IMR-90 (cell line): ENCODE results near the gene ZNF362. TPM values are rescaled to one million over a fixed set of nuclear protein-coding genes. Genes with fewer than 3 reads are reported as not detected.

Experiments
- ATAC-seq: fragments of 200-7000 bp; cut with Tn5 transposase; 2 replicates; pipeline ENCODE4 v1.9.1; 2020; ENCODE audit warnings: low read depth, mild to moderate bottlenecking, moderate library complexity
- BruUV-seq: library from RNA; stranded (reverse); fragments of 400-500 nt; replicated peaks from 2 replicates; lab custom pipeline; 2021; lab: Mats Ljungman, UMichigan
- CTCF ChIA-PET: fragments of 300-600 bp; formaldehyde crosslinking; extraction: SDS; loops from one replicate; lab custom pipeline; 2021; ENCODE audit warnings: antibody characterized with exemption; lab: Yijun Ruan, JAX
- POLR2A ChIA-PET: fragments of 300-600 bp; sonication (Branson Sonifier 250); formaldehyde crosslinking; loops from one replicate; lab custom pipeline; 2022; ENCODE audit warnings: antibody characterized with exemption; ENCODE audit not compliant: unreplicated experiment; lab: Charles Lee
- DNase-seq: peaks from one replicate; pipeline ENCODE4 v3.0.0; 2013
- H2AFZ ChIP-seq: replicated peaks from 2 replicates; pipeline ENCODE3; 2013; ENCODE audit warnings: low read length, mild to moderate bottlenecking; ENCODE audit not compliant: poor library complexity
- H2AK5ac ChIP-seq: 2 replicates; pipeline ENCODE4 v1.6.1; 2013; ENCODE audit warnings: low read depth, low read length, inconsistent platforms
- H2AK9ac ChIP-seq: replicated peaks from 2 replicates; pipeline ENCODE3; 2013; ENCODE audit warnings: mild to moderate bottlenecking, low read depth, low read length, moderate library complexity; ENCODE audit not compliant: poor library complexity
- H2BK120ac ChIP-seq: 2 replicates; pipeline ENCODE4 v1.6.1; 2013; ENCODE audit warnings: low read depth, low read length, inconsistent platforms
- H2BK15ac ChIP-seq: 3 replicates; pipeline ENCODE4 v1.6.1; 2013; ENCODE audit warnings: low read depth, low read length, inconsistent platforms
- H2BK20ac ChIP-seq: 2 replicates; pipeline ENCODE4 v1.6.1; 2013; ENCODE audit warnings: low read depth, mild to moderate bottlenecking, inconsistent platforms, low read length, moderate library complexity
- H2BK5ac ChIP-seq: 2 replicates; pipeline ENCODE4 v1.6.1; 2013; ENCODE audit warnings: mild to moderate bottlenecking, low read depth, low read length, inconsistent platforms; ENCODE audit not compliant: poor library complexity, severe bottlenecking
- H3K14ac ChIP-seq: replicated peaks from 2 replicates; pipeline ENCODE4 v1.6.1; 2013; ENCODE audit warnings: low read depth, low read length, inconsistent platforms
- H3K18ac ChIP-seq: 2 replicates; pipeline ENCODE4 v1.6.1; 2013; ENCODE audit warnings: low read depth, low read length, control low read depth
- H3K23ac ChIP-seq: 2 replicates; pipeline ENCODE4 v1.6.1; 2013; ENCODE audit warnings: low read depth, low read length, inconsistent platforms
- H3K27ac ChIP-seq: 2 replicates; pipeline ENCODE4 v1.5.1; 2013; ENCODE audit warnings: mild to moderate bottlenecking, control low read depth, low read length; ENCODE audit not compliant: insufficient read depth
- H3K27me3 ChIP-seq: 2 replicates; pipeline ENCODE4 v1.6.1; 2013; ENCODE audit warnings: low read length; ENCODE audit not compliant: control insufficient read depth, insufficient read depth
- H3K36me3 ChIP-seq: 2 replicates; pipeline ENCODE4 v1.6.1; 2013; ENCODE audit warnings: low read length, mixed read lengths; ENCODE audit not compliant: control insufficient read depth, insufficient read depth
- H3K4ac ChIP-seq: 2 replicates; pipeline ENCODE4 v1.6.1; 2013; ENCODE audit warnings: low read depth, low read length, inconsistent platforms
- H3K4me1 ChIP-seq: 2 replicates; pipeline ENCODE4 v1.6.1; 2013; ENCODE audit warnings: low read length, mixed read lengths; ENCODE audit not compliant: control insufficient read depth, insufficient read depth
- H3K4me2 ChIP-seq: 2 replicates; pipeline ENCODE4 v1.6.1; 2013; ENCODE audit warnings: low read depth, mild to moderate bottlenecking, control low read depth, low read length, moderate library complexity
- H3K4me3 ChIP-seq: 2 replicates; pipeline ENCODE4 v1.5.1; 2013; ENCODE audit warnings: low read depth, mild to moderate bottlenecking, control low read depth, low read length, moderate library complexity; ENCODE audit not compliant: insufficient read depth
- H3K56ac ChIP-seq: 2 replicates; pipeline ENCODE4 v1.6.1; 2013; ENCODE audit warnings: low read length, inconsistent platforms; ENCODE audit not compliant: insufficient read depth; ENCODE audit errors: extremely low read depth
- H3K79me1 ChIP-seq, 2 experiments: 2 replicates each; pipeline ENCODE4 v1.6.1; 2013; ENCODE audit warnings: low read length in 2 of 2, inconsistent platforms in 1 of 2, low read depth in 1 of 2
- H3K9ac ChIP-seq: 2 replicates; pipeline ENCODE4 v1.6.1; 2013; ENCODE audit warnings: low read depth, low read length, control low read depth
- H3K9me1 ChIP-seq: 2 replicates; pipeline ENCODE4 v1.6.1; 2013; ENCODE audit warnings: low read length, inconsistent platforms; ENCODE audit not compliant: insufficient read depth
- H3K9me3 ChIP-seq: 2 replicates; pipeline ENCODE4 v1.6.1; 2013; ENCODE audit warnings: low read length; ENCODE audit not compliant: control insufficient read depth, insufficient read depth
- H4K20me1 ChIP-seq: 2 replicates; pipeline ENCODE4 v1.6.1; 2013; ENCODE audit warnings: low read length, inconsistent platforms; ENCODE audit not compliant: insufficient read depth
- H4K5ac ChIP-seq: 2 replicates; pipeline ENCODE4 v1.6.1; 2013; ENCODE audit warnings: mild to moderate bottlenecking, low read depth, low read length, control low read depth
- H4K8ac ChIP-seq, 2 experiments: 2 replicates each; pipeline ENCODE4 v1.6.1; 2013; ENCODE audit warnings: low read depth in 2 of 2, low read length in 2 of 2, control low read depth in 1 of 2, inconsistent platforms in 1 of 2
- H4K91ac ChIP-seq: 2 replicates; pipeline ENCODE4 v1.6.1; 2013; ENCODE audit warnings: low read depth, low read length, inconsistent platforms; ENCODE audit not compliant: insufficient read depth
- BHLHE40 ChIP-seq: fragments of 150-350 bp; IDR thresholded peaks from 2 replicates; pipeline ENCODE4 v1.6.1; 2016; ENCODE audit warnings: mild to moderate bottlenecking, low read depth, low read length
- CEBPB ChIP-seq: IDR thresholded peaks from 2 replicates; pipeline ENCODE4 v1.6.1; 2012; ENCODE audit warnings: low read depth, low read length, improper control_type of control experiment
- CHD1 ChIP-seq: IDR thresholded peaks from 2 replicates; pipeline ENCODE4 v1.6.1; 2012; ENCODE audit warnings: low read depth, low read length, improper control_type of control experiment
- ELK1 ChIP-seq: fragments of 150-350 bp; IDR thresholded peaks from 2 replicates; pipeline ENCODE4 v1.6.1; 2016; ENCODE audit warnings: low read depth, mild to moderate bottlenecking, low read length, moderate library complexity, borderline replicate concordance
- FOS ChIP-seq: fragments of 150-350 bp; IDR thresholded peaks from 2 replicates; pipeline ENCODE4 v1.6.1; 2016; ENCODE audit warnings: low read depth, low read length
- MAFK ChIP-seq: IDR thresholded peaks from 2 replicates; pipeline ENCODE4 v1.6.1; 2012; ENCODE audit warnings: low read depth, low read length, improper control_type of control experiment
- MAZ ChIP-seq: IDR thresholded peaks from 2 replicates; pipeline ENCODE4 v1.6.1; 2012; ENCODE audit warnings: low read depth, mild to moderate bottlenecking, low read length, improper control_type of control experiment, moderate library complexity, borderline replicate concordance
- MXI1 ChIP-seq: IDR thresholded peaks from 2 replicates; pipeline ENCODE4 v1.6.1; 2012; ENCODE audit warnings: low read depth, mild to moderate bottlenecking, low read length, moderate library complexity, borderline replicate concordance
- NFE2L2 ChIP-seq: fragments of 150-350 bp; IDR thresholded peaks from 2 replicates; pipeline ENCODE4 v1.6.1; 2016; ENCODE audit warnings: low read depth, mild to moderate bottlenecking, low read length
- POLR2A ChIP-seq: IDR thresholded peaks from 2 replicates; pipeline ENCODE4 v1.6.1; 2012; ENCODE audit warnings: mild to moderate bottlenecking, low read depth, low read length
- RAD21 ChIP-seq: IDR thresholded peaks from 2 replicates; pipeline ENCODE4 v1.6.1; 2012; ENCODE audit warnings: low read length, improper control_type of control experiment
- RCOR1 ChIP-seq: IDR thresholded peaks from 2 replicates; pipeline ENCODE4 v1.6.1; 2012; ENCODE audit warnings: mild to moderate bottlenecking, low read length, improper control_type of control experiment; ENCODE audit not compliant: insufficient replicate concordance
- RFX5 ChIP-seq: IDR thresholded peaks from 2 replicates; pipeline ENCODE4 v1.8.0; 2012; ENCODE audit warnings: low read depth, mild to moderate bottlenecking, low read length, moderate library complexity
- SMC3 ChIP-seq: fragments of 150-350 bp; IDR thresholded peaks from 2 replicates; pipeline ENCODE4 v1.6.1; 2016; ENCODE audit warnings: low read depth, mild to moderate bottlenecking, antibody characterized with exemption, low read length, moderate library complexity
- WGBS, 2 experiments: methylation state at CpG; one replicate each; pipeline versions ENCODE4 v1.1.5 to v1.1.7; 2013; ENCODE audit warnings: missing lambda C conversion rate in 2 of 2; ENCODE audit not compliant: insufficient read length in 1 of 2; ENCODE audit errors: extremely low coverage in 2 of 2; 5-methylcytosine and 5-hydroxymethylcytosine counted together
- dilution Hi-C: fragments of 300-500 bp; cut with HindIII; formaldehyde crosslinking; loops from one replicate; pipeline ENCODE4 v1.14.3; 2018; ENCODE audit warnings: low sequenced_read_pairs; ENCODE audit not compliant: unreplicated experiment
- in situ Hi-C: fragments of 300-500 bp; cut with MboI; formaldehyde crosslinking; loops from 3 replicates; pipeline ENCODE4 v1.14.3; 2019; ENCODE audit warnings: low sequenced_read_pairs, inconsistent platforms, mixed read lengths
- intact Hi-C: fragments of 100-400 bp; cut with micrococcal nuclease; formaldehyde crosslinking; loops from 2 replicates; pipeline ENCODE4 v1.10.0; 2022
- polyA plus RNA-seq, 3 experiments: library from polyadenylated mRNA; depleted of rRNA; stranded (reverse); fragments of >200 nt; gene quantifications; 2 replicates each; pipeline ENCODE4 v1.2.3, GENCODE V29; 2012; ENCODE audit warnings: low replicate concordance in 1 of 3
- total RNA-seq: library from RNA; depleted of rRNA; stranded (reverse); fragments of >200 nt; gene quantifications from 2 replicates; pipeline ENCODE4 v1.2.3, GENCODE V29; 2012
- TF ChIP-seq, protein P1 (sequence below): fragments of 150-350 bp; IDR thresholded peaks from 2 replicates; pipeline ENCODE4 v1.6.1; 2017; ENCODE audit warnings: mild to moderate bottlenecking, antibody characterized with exemption, low read length, low read depth

The ZNF362 gene
- total and polyA plus RNA-seq, 2 of the 4 experiments (the other 2 are of a cell fraction) = 5.7 to 12.9 TPM

DNA sequence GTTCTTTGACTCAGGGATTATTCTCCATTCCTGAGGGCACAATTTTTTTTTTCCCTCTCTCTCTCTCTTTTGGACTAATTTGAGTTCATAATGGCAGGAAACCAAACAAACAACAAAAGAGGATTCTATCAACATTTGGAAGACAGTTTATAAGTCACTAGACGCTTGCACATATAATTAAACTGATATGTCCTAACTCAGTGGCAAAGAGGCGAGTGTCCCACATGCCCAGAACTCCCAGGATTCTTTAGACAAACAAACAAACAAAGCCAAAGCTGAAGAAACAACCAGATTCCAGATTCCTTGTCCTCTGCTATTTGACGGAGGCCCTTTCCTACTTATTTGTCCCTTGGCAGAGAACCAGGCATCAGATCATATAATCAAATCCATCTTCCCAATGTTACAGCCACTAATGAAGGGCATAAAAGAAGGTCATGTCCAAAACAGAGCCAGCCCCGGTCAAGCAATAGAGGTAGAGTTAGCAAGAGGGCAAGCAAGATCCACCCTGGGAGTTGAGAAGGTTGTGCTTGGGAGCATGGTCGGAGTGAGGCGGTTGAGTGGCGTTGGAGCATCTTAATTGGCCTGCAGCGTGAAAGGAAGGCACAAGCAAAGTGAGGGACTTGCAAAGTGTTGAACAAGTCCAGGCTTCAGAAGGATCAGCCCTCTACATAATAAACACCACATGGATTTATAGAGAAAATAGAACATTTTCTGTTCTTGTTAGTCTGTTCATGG is 30.3 kb downstream of the ZNF362 start:
- no peak overlapping the region for H2AFZ ChIP-seq
- no peak overlapping the region for H4K91ac ChIP-seq
- no peak overlapping the region for H4K8ac ChIP-seq
- peaks cover 33% of the 10 kb centered on the region for H3K36me3 ChIP-seq
- H2BK15ac ChIP-seq = no peak overlapping the region
- H3K9me1 ChIP-seq = peaks cover 4% of the 10 kb centered on the region; the same call in 1 of the 2 replicates
- no CpG with 5 or more reads among the region's 8 CpGs for WGBS, 2 experiments
- DNase-seq (no peak), ATAC-seq (no peak)
- H3K27me3 ChIP-seq = no peaks in the 10 kb centered on the region
- intact Hi-C loops (loop anchor here (10.0 kb wide), 1 partner anchor 182 kb away; no protein-coding TSS in a partner anchor), dilution Hi-C loops (no loop called here), in situ Hi-C loops (no loop called here)
- H3K27ac ChIP-seq = no peak overlapping the region
- no peaks in the 10 kb centered on the region for H3K4me1 ChIP-seq
- H3K23ac ChIP-seq = no peak overlapping the region
- no peak overlapping the region for H3K18ac ChIP-seq
- peaks cover 0 to 6% of the 10 kb centered on the region in 2 experiments; a peak in 2 of 4 replicates for H3K79me1 ChIP-seq
- H3K4ac ChIP-seq = no peak overlapping the region; the same call in 1 of the 2 replicates
- H3K56ac ChIP-seq = no peak overlapping the region
- no peak overlapping the region for H2BK120ac ChIP-seq
- ChIA-PET CTCF (no interaction called here), POLR2A (no interaction called here)
- H2BK5ac ChIP-seq = no peak overlapping the region
- H2BK20ac ChIP-seq = no peak overlapping the region
- no peak overlapping the region for H3K14ac ChIP-seq
- H3K9me3 ChIP-seq = no peaks in the 10 kb centered on the region
- H4K20me1 ChIP-seq = no peaks in the 10 kb centered on the region
- no peak overlapping the region for H3K4me2 ChIP-seq
- no peak overlapping the region for H2AK9ac ChIP-seq
- no peak overlapping the region for H2AK5ac ChIP-seq
- no peak overlapping the region for H3K9ac ChIP-seq
- no peak overlapping the region for H4K5ac ChIP-seq
- no peak overlapping the region for H3K4me3 ChIP-seq
- BruUV-seq = no TSS peak
- TF ChIP-seq RAD21 (no peak), CHD1 (no peak), POLR2A (no peak), RCOR1 (no peak), BHLHE40 (no peak), CEBPB (no peak), ELK1 (no peak), RFX5 (no peak), FOS (no peak), SMC3 (no peak), MAFK (no peak), NFE2L2 (no peak), MAZ (no peak), MXI1 (no peak)
- TF ChIP-seq, protein P1, sequence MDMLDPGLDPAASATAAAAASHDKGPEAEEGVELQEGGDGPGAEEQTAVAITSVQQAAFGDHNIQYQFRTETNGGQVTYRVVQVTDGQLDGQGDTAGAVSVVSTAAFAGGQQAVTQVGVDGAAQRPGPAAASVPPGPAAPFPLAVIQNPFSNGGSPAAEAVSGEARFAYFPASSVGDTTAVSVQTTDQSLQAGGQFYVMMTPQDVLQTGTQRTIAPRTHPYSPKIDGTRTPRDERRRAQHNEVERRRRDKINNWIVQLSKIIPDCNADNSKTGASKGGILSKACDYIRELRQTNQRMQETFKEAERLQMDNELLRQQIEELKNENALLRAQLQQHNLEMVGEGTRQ = no peak
